Neural cell (in vitro differentiated cells): Measurements from ENCODE around the gene OGFOD3. TPM values are rescaled to one million over a fixed set of nuclear protein-coding genes. Genes with fewer than 3 reads are reported as not detected.

Experiments used
- H2AFZ ChIP-seq: fragments of 200-600, 300-800 bp; sonication (generic), shearing (Covaris generic); 2 replicates; pipeline ENCODE4 v1.6.0; 2014; ENCODE audit warnings: low read depth, mild to moderate bottlenecking, antibody characterized with exemption, low read length, moderate library complexity
- H3F3A ChIP-seq: fragments of 200-600 bp; shearing (Covaris generic); 2 replicates; pipeline ENCODE4 v1.6.1; 2016; ENCODE audit warnings: mild to moderate bottlenecking, moderate library complexity, mixed read lengths, antibody characterized with exemption, low read length; ENCODE audit not compliant: insufficient read depth, poor library complexity, severe bottlenecking
- H3K27ac ChIP-seq: fragments of 200-600, 300-800 bp; sonication (generic), shearing (Covaris generic); 2 replicates; pipeline ENCODE4 v1.5.1; 2014; ENCODE audit warnings: mild to moderate bottlenecking, low read length, moderate library complexity
- H3K27me3 ChIP-seq: fragments of 300-800, 200-600 bp; sonication (generic), shearing (Covaris generic); 2 replicates; pipeline ENCODE4 v1.6.0; 2014; ENCODE audit warnings: mild to moderate bottlenecking, low read depth, low read length, moderate library complexity; ENCODE audit not compliant: insufficient read depth
- H3K36me3 ChIP-seq: fragments of 300-800, 200-600 bp; sonication (generic), shearing (Covaris generic); 2 replicates; pipeline ENCODE4 v1.5.1; 2014; ENCODE audit warnings: mild to moderate bottlenecking, antibody characterized with exemption, low read length, moderate library complexity; ENCODE audit not compliant: insufficient read depth
- H3K4me2 ChIP-seq: fragments of 300-800, 200-600 bp; sonication (generic), shearing (Covaris generic); 2 replicates; pipeline ENCODE4 v1.6.0; 2014; ENCODE audit warnings: mild to moderate bottlenecking, low read length
- H3K4me3 ChIP-seq: fragments of 300-800, 200-600 bp; sonication (generic), shearing (Covaris generic); 2 replicates; pipeline ENCODE4 v1.5.1; 2014; ENCODE audit warnings: mild to moderate bottlenecking, low read length, moderate library complexity
- H3K79me2 ChIP-seq: fragments of 200-600 bp; shearing (Covaris generic); replicated peaks from 2 replicates; pipeline ENCODE4 v1.6.0; 2014; ENCODE audit warnings: mild to moderate bottlenecking, low read length, moderate library complexity; ENCODE audit not compliant: insufficient read depth
- H3K9ac ChIP-seq: fragments of 300-800, 200-600 bp; sonication (generic), shearing (Covaris generic); 2 replicates; pipeline ENCODE4 v1.6.1; 2016; ENCODE audit warnings: mild to moderate bottlenecking, low read length, mixed read lengths
- H3K9me2 ChIP-seq: fragments of 200-600 bp; shearing (Covaris generic); 2 replicates; pipeline ENCODE4 v1.6.1; 2016; ENCODE audit warnings: mild to moderate bottlenecking, low read length, mixed read lengths; ENCODE audit not compliant: insufficient read depth
- H3K9me3 ChIP-seq: fragments of 200-600, 300-800 bp; sonication (generic), shearing (Covaris generic); 2 replicates; pipeline ENCODE4 v1.6.1; 2016; ENCODE audit warnings: mild to moderate bottlenecking, mixed run types, low read length, moderate library complexity, mixed read lengths
- H4K20me1 ChIP-seq: fragments of 200-600 bp; shearing (Covaris generic); 2 replicates; pipeline ENCODE4 v1.6.1; 2016; ENCODE audit warnings: mild to moderate bottlenecking, mixed run types; ENCODE audit not compliant: insufficient read depth
- EP300 ChIP-seq: fragments of 450-650 bp; conservative IDR thresholded peaks from 2 replicates; pipeline ENCODE4 v1.6.1; 2014; ENCODE audit warnings: antibody characterized with exemption, mild to moderate bottlenecking, moderate library complexity; ENCODE audit not compliant: poor library complexity, severe bottlenecking
- EZH2 ChIP-seq: fragments of 200-600, 300-800 bp; shearing (Covaris generic), sonication (generic); IDR thresholded peaks from 2 replicates; pipeline ENCODE4 v1.6.1; 2014; ENCODE audit warnings: antibody characterized with exemption, low read length, borderline replicate concordance, mild to moderate bottlenecking; ENCODE audit not compliant: insufficient read depth, poor library complexity, severe bottlenecking
- MXI1 ChIP-seq: fragments of 450-650 bp; conservative IDR thresholded peaks from 2 replicates; pipeline ENCODE4 v1.6.1; 2014; ENCODE audit warnings: antibody characterized with exemption, mild to moderate bottlenecking; ENCODE audit not compliant: poor library complexity, severe bottlenecking
- POLR2AphosphoS5 ChIP-seq: IDR thresholded peaks from 2 replicates; pipeline ENCODE4 v1.6.1; 2012
- RAD21 ChIP-seq: fragments of 450-650 bp; conservative IDR thresholded peaks from 2 replicates; pipeline ENCODE4 v1.6.1; 2014; ENCODE audit warnings: antibody characterized with exemption, mild to moderate bottlenecking, moderate library complexity
- REST ChIP-seq: IDR thresholded peaks from 2 replicates; pipeline ENCODE4 v1.6.1; 2012; ENCODE audit warnings: borderline replicate concordance
- SMC3 ChIP-seq: fragments of 450-650 bp; conservative IDR thresholded peaks from 2 replicates; pipeline ENCODE4 v1.6.1; 2014; ENCODE audit warnings: antibody characterized with exemption, mild to moderate bottlenecking, moderate library complexity; ENCODE audit not compliant: poor library complexity
- TAF1 ChIP-seq: IDR thresholded peaks from 2 replicates; pipeline ENCODE4 v1.6.1; 2012; ENCODE audit warnings: low read depth
- polyA plus RNA-seq: library from polyadenylated mRNA; depleted of rRNA; stranded (reverse); fragments of >200 nt; gene quantifications from 2 replicates; pipeline ENCODE4 v1.2.3, GENCODE V29; 2014
- TF ChIP-seq, protein P1 (sequence below): fragments of 450-650 bp; IDR thresholded peaks from 2 replicates; pipeline ENCODE4 v1.5.1; 2014; ENCODE audit warnings: antibody characterized with exemption, mild to moderate bottlenecking, moderate library complexity; ENCODE audit not compliant: poor library complexity, severe bottlenecking

The OGFOD3 gene
- polyA plus RNA-seq, 1 donor from 2014 or later: 22.6 TPM

- TF ChIP-seq, protein P1, sequence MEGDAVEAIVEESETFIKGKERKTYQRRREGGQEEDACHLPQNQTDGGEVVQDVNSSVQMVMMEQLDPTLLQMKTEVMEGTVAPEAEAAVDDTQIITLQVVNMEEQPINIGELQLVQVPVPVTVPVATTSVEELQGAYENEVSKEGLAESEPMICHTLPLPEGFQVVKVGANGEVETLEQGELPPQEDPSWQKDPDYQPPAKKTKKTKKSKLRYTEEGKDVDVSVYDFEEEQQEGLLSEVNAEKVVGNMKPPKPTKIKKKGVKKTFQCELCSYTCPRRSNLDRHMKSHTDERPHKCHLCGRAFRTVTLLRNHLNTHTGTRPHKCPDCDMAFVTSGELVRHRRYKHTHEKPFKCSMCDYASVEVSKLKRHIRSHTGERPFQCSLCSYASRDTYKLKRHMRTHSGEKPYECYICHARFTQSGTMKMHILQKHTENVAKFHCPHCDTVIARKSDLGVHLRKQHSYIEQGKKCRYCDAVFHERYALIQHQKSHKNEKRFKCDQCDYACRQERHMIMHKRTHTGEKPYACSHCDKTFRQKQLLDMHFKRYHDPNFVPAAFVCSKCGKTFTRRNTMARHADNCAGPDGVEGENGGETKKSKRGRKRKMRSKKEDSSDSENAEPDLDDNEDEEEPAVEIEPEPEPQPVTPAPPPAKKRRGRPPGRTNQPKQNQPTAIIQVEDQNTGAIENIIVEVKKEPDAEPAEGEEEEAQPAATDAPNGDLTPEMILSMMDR: no peak
- TF ChIP-seq EZH2 (no peak), TAF1 (no peak), REST (no peak), SMC3 (no peak), POLR2AphosphoS5 (no peak), RAD21 (no peak), MXI1 (no peak), EP300 (no peak)
- H3K27ac ChIP-seq: no peak overlapping the region
Measured at GRCh38 chr17:82444284-82444893, 26.0 kb upstream of the OGFOD3 start.

GRCh38 chr17:82443465-82444283 lies 25.3 kb upstream of the OGFOD3 start:
- Histone ChIP-seq H3K79me2 (no peaks in the 10 kb centered on the region), H4K20me1 (no peaks in the 10 kb centered on the region), H3K9ac (no peak overlapping the region), H3K36me3 (no peaks in the 10 kb centered on the region), H3K9me2 (no peaks in the 10 kb centered on the region), H3K9me3 (no peaks in the 10 kb centered on the region), H3K27ac (no peak overlapping the region), H3K27me3 (no peaks in the 10 kb centered on the region), H2AFZ (no peak overlapping the region), H3F3A (no peaks in the 10 kb centered on the region), H3K4me2 (no peak overlapping the region), H3K4me3 (no peak overlapping the region)
- TF ChIP-seq EZH2 (no peak), SMC3 (no peak), MXI1 (no peak), RAD21 (no peak), TAF1 (no peak), EP300 (no peak), REST (no peak), POLR2AphosphoS5 (no peak)
- TF ChIP-seq, protein P1: no peak

More at GRCh38 chr17:82444284-82444893, 26.0 kb upstream of the OGFOD3 start:
- Histone ChIP-seq H2AFZ (no peak overlapping the region), H3K4me2 (no peak overlapping the region), H3F3A (no peaks in the 10 kb centered on the region), H4K20me1 (no peaks in the 10 kb centered on the region), H3K9ac (no peak overlapping the region), H3K79me2 (peaks cover 1% of the 10 kb centered on the region), H3K27me3 (no peaks in the 10 kb centered on the region), H3K4me3 (no peak overlapping the region), H3K9me3 (no peaks in the 10 kb centered on the region), H3K36me3 (no peaks in the 10 kb centered on the region), H3K9me2 (no peaks in the 10 kb centered on the region)
